Sciatic nerve (tissue), 2 donors: ENCODE data around the gene CSRP1. TPM values are rescaled to one million over a fixed set of nuclear protein-coding genes. Genes with fewer than 3 reads are reported as not detected.
"Not testable (repeated sequence)": the region's sequence is repeated elsewhere in the genome, so short reads cannot be mapped to it uniquely, and the experiment has no call there.

Source experiments
- ATAC-seq: fragments of 200-7000 bp; cut with Tn5 transposase; one replicate; pipeline ENCODE4 v1.9.1; 2020; ENCODE audit warnings: mild to moderate bottlenecking, moderate library complexity
- DNase-seq: peaks from one replicate; pipeline ENCODE4 v3.0.0-alpha.2; 2020; ENCODE audit warnings: low spot score
- intact Hi-C: fragments of 100-400 bp; cut with DNase I; formaldehyde crosslinking; loops from one replicate; pipeline ENCODE4 v1.14.2; 2022
- total RNA-seq: library from RNA; stranded (reverse); fragmentation: NEBNext Ultra II Directional; extraction: Animal tissue kit (Norgen Biotek cat#: 25700); gene quantifications from one replicate; pipeline ENCODE4 v1.2.1, GENCODE V29; 2021
- donor health status: DM: no; HTN: no; CAD: no.
- donor health status: DM: no; HTN: no; CAD: no.

Gene CSRP1
- total RNA-seq, 1 donor from 2014 or later: 768 TPM

DNA sequence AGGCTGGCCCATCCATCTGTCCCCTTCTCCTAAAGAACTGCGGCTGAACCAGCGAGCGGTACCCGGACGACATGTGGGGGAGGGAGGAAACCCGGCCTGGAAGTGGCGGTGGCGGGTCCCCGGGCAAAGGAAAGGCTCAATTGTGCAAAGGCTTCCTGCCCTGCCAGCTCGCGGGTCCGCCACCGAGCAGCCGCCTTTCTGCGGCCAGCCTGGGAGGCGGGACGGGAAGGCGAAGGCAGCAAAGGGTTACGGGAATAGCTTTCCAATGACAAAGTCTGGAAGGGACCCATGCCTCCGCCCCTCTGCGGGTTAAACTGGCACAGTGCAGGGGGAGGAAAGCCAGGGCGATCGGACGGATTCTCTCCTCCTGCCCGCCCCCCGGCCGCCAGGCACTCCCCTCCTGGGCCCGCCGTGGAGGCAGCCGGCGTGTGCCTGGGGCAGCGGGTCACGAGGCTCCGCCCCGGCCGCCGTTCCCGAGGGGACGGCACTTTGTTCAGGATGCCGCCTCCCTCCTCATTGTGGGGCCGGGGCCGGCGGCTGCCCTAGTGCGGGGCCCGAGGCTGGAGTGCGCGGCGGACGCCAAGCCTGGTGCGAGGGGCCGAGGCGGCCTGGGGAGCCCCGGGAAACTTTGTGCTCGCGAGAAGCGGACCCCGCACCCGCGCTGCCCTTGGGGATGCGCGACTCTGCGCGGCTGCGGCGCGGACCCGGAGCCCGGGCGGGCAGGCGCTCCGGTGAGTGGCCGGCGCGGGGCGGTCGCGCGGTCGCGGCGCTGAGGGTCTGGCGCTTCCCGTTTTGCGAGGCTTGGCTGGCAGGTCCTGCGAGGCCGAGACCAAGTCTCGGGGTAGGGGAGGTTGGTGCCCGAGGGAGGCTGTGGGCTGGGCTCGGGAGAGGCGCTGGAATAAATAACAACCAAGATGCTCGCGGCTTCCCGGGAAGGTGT lies 32.0 kb upstream of the CSRP1 start, which contains the start of gene NAV1:
Gene NAV1 (plus strand): TSS at position 516 of the 940 bp plus-strand sequence. CDS start 83,758 bp downstream, outside the sequence.
- intact Hi-C loops: no loop called here
- peak; percentile 82 for DNase-seq

DNA sequence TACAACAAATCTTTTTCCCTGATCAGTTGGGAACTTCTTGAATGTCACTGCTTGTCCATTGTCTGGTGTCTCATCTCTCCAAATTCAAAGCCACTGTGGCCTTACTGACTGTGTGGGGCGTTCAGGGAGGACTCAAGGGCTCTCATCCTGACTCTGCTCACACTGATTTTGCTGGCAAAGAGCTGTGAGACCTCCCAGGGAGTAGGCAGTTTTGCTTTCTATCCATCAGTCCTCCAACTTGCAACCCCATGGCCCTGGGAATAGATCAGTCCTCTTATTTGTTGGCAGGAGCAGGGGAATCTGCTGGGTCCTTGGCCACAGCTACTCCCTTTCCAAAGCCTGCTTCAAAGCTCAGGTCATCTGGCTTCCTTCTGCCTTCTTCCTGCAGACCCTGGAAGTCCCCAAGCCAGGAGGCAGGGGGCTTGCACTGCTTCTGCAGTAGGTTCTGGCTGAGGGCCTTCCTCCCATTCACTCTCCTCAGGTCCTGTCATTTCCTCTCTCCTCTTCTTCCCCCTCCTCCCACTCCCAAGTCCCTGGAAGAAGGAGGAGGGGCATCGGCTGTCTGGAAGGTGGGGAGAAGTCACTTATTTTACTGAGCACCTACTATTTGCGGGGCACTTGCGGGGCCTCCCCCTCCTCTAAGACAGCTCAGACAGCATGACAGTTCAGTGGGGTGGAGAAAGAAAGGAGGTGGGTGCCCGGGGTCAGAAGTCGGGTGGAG lies 31.1 kb upstream of the CSRP1 start:
- ATAC-seq: peak; percentile 23
- intact Hi-C loops: no loop called here
- no peak for DNase-seq

More for the DNA sequence above, 32.0 kb upstream of the CSRP1 start, which contains the start of gene NAV1:
- ATAC-seq: peak; percentile 77

DNA sequence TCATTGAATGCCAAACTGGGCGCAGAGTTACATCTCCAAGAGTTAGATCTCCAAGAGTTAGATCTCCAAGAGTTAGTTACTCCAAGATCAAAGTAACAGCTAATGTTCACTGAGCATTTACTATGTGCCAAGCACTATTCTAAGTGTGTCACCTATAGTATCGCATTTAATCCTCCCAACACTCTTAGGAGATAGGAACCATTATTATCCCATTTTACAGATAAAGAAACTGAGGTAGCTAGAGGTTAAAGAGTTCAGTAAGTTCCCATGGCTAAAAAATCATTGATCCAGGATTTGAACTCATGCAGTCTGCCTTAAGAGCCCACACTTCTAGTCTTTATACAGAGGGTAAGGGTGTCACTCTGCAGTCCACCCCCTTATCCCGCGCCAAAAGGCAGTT lies 30.5 kb upstream of the CSRP1 start:
- DNase-seq (no peak), ATAC-seq (no peak)
- intact Hi-C loops: no loop called here

DNA sequence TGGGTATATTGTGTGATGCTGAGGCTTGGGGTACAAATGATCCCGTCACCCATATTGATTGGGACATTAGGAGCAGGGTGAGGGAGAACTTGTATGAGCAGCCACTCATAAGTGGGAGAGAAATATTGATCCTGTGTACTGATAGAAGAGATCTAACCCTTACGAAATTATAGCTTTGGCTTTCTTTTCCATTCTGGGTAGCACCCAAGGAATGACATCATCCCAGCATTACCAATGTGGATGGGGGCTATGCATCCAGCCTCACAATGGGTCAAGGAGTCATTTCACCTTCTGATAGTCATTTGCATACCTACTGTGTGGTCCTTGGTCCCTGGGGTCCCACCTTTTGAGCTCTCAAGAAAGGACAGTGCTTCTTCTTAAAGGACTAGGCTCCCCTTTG lies 30.1 kb upstream of the CSRP1 start:
- ATAC-seq (no peak), DNase-seq (no peak)
- intact Hi-C loops: no loop called here

DNA sequence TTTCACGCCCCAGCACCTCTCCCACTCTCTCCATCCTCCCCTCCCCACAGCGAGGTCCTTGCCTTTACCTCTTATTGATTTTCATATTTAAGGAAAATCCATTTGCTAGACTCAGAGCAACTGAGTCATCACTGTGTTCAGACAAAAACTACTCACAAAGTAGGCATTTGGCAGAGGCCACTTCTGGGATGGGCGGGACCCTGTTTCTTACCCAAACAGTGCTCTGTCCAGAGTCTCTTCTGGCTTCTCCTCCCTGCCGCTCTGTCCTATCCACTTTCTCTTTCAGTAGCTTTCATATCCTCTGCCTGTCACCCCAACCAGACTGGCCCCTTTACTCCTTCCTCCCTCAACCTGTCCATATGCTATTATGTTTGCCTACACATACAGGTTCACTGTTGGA lies 29.6 kb upstream of the CSRP1 start:
- intact Hi-C loops: no loop called here
- DNase-seq: no peak
- peak; percentile 55 for ATAC-seq

DNA sequence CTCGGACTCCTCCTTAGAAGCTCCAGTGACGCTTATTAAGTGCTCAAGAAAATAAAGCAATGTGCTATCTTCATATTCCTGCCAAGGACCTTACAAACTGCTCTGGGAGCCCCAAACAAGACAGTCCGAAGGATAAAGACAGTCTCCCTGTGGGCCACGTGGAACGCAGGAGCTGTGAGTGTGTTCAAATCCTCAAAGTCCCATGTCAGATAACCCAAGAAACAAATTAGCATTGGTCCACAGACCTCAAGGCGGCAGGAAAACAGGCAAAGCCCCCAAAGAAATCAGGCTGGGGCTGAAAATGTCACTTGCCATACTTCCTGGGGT lies 29.0 kb upstream of the CSRP1 start:
- no peak for DNase-seq
- ATAC-seq: no peak
- intact Hi-C loops: no loop called here

DNA sequence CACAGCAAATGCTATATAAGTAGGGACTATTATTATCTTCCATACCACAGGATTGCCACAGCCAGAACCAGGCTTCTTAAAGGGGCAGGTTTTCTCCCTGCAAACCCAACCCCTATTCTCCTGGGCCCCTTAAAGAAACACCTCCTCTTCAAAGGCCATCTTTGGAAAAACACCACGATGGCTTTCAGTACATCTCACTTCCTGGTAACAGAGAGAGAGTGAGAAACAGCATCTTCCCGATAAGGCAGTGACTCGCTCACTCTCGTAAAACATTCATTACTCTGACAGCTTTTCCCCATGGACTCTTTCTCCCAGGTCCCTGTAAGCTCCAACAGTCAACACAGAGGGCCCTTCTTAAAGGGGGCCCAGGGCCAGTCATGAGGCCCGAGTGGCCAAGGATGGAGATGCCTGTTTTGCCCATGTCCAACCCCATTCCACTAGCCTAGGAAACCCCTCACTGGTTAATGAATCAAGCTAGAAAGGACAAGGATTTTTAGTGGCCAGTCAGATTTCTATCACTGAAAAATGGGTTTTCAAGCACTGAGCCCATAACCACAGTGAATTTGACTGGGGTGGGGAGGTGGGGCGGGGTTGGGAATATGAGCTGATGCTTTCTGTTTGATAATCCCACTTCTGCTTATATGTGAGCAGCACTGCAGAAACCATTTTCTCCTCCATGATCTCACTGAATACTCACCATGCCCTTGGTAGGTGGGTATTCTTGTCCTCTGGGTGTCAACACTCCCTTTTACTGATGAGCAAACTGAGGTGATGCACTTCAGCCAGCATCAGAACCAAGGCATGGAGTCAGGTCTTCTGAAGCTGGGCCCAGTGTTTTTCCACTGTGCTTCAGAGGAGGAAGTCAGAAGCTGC lies 28.4 kb upstream of the CSRP1 start:
- intact Hi-C loops: no loop called here
- DNase-seq (no peak), ATAC-seq (no peak)

DNA sequence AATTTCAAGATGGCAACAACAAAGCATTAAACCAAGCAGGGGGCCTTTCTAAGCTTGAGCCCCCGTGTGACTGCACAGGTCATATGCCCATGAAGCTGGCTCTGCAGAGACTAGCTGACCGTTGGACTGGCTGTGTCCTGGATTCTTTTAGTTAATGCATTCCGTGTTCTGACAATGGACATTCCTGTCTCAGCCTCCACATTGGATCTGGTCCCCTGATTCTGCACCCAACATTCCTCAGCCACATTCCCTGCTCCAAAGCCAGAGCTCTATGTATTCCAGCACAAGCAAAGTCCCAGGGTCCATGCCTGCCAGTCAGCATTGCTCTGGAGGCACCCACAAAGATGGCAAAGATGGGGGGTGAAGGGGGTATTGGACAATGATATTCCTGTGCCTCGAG lies 26.9 kb upstream of the CSRP1 start:
- no peak for ATAC-seq
- no peak for DNase-seq
- intact Hi-C loops: no loop called here

DNA sequence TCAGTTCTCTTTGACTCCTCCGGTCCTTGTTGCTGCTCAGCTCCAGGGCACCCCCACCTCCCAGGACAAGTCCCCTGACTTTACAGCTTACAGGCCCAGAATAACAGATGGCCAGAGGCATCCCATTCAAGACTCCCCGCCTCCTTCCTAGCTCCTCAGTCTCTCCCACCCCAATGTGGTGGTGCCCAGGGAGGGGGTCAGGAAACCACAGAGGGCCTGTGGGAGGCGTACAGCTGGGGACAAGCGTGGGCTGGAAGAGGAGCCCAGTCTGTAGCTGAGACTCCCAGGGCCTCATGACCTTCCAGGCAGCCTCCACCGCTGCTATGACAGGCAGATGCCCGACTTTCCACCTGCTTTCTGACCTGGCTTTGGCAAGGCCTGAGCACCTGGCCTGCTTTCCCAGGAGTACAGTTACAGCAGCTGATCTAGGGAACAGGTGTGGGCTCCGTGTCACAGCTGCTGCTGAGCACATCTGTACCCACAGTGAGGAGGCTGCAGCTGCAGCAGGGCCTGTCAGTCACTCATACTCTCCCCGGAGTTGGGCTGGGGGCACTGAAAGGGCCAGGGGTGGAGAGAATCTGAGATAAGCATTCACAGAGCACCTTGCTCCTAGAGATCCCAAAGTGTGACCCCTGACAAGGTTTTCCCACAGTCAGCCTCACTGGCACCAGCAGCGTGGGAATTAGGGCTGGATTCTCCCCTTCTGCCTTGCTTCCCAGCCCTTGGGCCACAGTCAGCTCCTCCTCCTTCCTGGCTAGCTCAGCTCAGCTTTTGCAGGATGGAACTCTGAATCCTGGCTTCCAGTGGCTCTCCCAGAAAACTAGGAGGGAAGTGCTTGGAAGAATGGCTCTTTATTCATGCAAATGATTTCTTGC lies 24.9 kb upstream of the CSRP1 start:
- intact Hi-C loops: no loop called here
- DNase-seq (no peak), ATAC-seq (peak; percentile 2)

DNA sequence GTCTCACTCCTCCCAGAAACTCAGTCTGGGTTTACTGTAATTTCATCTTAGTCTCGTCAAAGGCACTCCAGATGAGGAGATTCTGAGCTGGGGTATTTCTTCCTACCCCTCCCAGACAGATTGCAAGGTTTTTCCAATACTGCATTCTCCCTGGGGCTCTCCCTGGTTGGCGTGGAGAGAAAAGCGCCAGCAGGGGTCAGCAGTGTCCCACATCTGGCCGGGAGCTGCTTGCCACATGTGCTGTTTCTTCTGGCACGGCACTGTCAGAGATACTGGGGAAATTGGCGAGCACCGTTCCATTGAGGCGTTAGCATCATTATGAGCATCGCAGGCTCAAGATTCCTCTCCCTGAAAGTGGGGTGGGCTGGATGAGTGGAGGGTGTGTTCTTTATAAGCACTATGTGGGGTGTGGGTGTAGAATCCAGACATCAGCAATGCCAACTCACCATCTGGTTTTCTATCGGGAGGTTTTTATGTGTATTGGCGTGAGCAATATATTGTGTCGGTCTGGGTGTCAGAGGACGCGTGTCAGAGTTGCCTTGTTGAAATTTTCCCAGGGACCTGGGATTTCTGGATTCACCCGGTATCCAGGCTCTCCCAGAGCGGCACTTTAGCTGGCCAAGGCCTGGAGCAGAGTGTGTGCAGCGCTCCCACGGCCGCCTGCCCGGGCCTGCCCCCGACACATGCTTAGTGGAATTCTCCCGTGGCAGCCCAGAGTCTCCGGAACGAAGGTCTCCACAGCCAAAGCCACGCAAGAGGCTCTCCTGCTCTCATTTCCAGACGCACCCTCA lies 24.0 kb upstream of the CSRP1 start:
- intact Hi-C loops: no loop called here
- ATAC-seq (peak; percentile 96), DNase-seq (peak; percentile 94)

DNA sequence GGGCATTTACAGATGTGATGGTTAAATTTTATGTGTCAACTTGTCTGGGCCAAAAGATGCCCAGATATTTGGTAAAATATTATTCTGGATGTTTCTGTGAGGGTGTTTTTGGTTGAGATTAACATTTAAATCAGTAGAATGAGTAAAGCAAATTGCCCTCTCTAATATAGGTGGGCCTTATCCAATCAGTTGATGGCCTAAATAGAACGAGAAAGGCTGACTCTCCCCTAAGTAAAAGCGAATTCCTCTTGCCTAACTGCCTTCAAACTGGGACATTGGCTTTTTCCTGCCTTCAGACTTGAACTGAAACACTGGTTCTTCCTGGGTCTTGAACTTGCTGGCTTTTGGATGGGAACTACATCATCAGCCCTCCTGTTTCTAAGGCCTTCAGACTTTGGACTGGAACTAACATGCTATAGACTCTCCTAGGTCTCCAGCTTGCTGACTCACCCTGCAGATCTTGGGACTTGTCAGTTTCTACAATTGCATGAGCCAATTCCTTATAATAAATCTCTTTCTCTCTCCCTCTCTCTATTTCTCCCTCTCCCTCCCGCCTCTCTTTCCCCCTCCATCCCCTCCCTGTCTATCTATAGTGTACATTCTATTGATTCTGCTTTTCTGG lies 21.8 kb upstream of the CSRP1 start:
- intact Hi-C loops: no loop called here
- DNase-seq: no peak
- no peak for ATAC-seq

DNA sequence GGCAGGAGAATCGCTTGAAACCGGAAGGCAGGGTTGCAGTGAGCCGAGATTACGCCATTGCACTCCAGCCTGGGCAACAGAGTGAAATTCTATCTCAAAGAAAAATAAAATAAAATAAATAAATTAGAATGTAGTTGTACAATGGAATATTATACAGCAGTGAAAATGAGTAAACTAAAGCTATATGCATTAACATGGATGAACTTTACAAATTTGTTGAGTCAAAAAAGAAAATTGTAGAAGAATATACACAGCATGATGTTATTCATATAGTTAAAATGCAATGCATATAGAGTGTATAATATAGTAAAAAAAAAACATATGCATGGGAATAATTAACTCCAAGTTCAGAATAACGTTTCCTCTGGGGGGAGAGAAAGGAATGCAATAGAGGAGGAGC lies 21.0 kb upstream of the CSRP1 start:
- intact Hi-C loops: no loop called here
- no peak for DNase-seq
- no peak for ATAC-seq

DNA sequence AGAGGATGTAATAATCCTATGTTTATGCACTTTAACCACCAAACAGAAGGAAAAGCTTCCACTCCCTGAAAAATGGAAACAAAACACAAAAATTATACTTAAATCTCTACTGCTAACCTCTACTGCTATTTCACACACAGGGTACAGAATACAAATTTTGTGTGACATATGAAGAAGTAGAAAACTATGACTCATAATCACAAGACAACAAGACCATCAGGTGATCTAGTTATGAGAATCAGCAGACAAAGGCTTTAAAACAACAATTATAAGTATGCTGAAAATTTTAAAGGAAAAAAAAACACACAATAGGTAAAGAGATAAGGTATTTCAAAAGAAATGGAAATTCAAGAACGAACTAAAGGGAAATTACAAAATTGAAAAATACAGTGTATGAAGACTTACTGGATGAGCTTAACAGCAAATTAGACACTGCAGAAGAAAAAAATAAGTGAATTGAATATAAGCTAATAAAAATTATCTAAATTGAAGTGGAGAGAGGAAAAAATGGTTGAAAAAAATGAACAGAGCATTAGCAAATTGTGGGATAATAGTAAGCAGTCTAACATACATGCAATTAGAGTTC lies 18.4 kb upstream of the CSRP1 start:
- intact Hi-C loops: no loop called here
- no peak for DNase-seq
- no peak for ATAC-seq

DNA sequence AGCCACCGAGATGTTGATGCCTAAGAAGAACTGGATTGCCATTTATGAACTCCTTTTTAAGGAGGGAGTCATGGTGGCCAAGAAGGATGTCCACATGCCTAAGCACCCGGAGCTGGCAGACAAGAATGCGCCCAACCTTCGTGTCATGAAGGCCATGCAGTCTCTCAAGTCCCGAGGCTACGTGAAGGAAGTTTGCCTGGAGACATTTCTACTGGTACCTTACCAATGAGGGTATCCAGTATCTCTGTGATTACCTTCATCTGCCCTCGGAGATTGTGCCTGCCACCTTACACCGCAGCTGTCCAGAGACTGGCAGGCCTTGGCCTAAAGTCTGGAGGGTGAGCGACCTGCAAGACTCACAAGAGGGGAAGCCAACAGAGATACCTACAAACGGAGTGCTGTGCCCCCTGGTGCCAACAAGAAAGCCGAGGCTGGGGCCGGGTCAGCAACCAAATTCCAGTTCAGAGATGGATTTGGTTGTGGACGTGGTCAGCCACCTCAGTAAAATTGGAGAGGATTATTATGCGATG lies 13.2 kb upstream of the CSRP1 start:
- ATAC-seq, DNase-seq, intact Hi-C loops: not testable (repeated sequence)

DNA sequence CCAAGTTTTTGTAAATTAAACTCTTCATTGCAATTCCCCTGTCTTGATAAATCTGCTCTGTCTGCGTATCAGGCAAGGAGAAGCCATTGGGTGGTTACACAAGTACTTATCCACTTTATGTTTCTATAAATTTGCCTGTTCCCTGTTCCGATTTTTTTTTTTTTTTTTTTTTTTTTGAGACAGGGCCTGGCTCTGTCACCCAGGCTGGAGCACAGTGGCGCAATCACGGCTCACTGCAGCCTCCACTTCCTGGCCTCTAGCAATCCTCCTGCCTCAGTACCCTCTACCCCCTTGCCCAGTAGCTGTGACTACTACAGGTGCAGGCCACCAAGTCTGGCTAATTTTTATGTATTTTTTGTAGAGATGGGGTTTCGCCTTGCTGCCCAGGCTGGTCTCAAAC lies 11.1 kb upstream of the CSRP1 start:
- intact Hi-C loops: loop anchor here (10.0 kb wide), 1 partner anchor 263 kb away; no protein-coding TSS in a partner anchor
- no peak for ATAC-seq
- DNase-seq: no peak

DNA sequence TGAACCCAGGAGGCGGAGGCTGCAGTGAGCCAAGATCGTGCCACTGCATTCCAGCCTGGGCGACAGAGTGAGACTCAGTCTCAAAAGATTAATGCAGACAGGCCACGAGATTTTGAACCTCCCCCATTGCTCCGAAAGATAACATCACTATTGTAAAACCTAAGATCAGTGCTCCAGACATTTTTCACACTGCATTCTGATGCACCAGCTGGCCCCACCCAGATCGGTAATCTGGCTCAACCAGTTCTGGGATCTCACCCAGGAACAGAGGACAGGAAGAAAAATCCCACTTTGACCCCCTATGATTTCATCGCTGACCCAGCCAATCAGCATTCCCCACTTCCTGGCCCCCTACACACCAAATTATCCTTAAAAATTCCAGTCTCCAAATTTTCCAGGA lies 10.7 kb upstream of the CSRP1 start:
- ATAC-seq (no peak), DNase-seq (no peak)
- intact Hi-C loops: loop anchor here (10.0 kb wide), 1 partner anchor 263 kb away; no protein-coding TSS in a partner anchor
